Esophagus squamous epithelium (tissue), 5 donors: ENCODE data around the gene C10orf95. TPM values are rescaled to one million over a fixed set of nuclear protein-coding genes. Genes with fewer than 3 reads are reported as not detected.

Source experiments
- DNase-seq: peaks from one replicate; lab custom pipeline; 2025; lab: John Stamatoyannopoulos, UW
- H3K27ac ChIP-seq, 4 donors: fragments of 200-600 bp; sonication (generic); one replicate each; pipeline ENCODE4 v1.5.1; 2016 to 2019; ENCODE audit warnings: mild to moderate bottlenecking in 1 of 4
- H3K27me3 ChIP-seq, 4 donors: fragments of 200-600 bp; sonication (generic); 1 replicate in 3 of 4; 2 replicates in 1 of 4; pipeline versions ENCODE4 v1.5.1 to v1.6.0; 2017 to 2021; ENCODE audit warnings: antibody characterized with exemption in 1 of 4
- H3K36me3 ChIP-seq, 3 donors: fragments of 200-600 bp; sonication (generic); one replicate each; pipeline ENCODE4 v1.5.1; 2016 to 2019
- H3K4me1 ChIP-seq, 3 donors: fragments of 200-600 bp; sonication (generic); one replicate each; pipeline ENCODE4 v1.5.1; 2017 to 2019
- H3K4me3 ChIP-seq, 4 donors: fragments of 200-600 bp; sonication (generic); 1 replicate in 3 of 4; 2 replicates in 1 of 4; pipeline ENCODE4 v1.5.1; 2016 to 2019; ENCODE audit warnings: mild to moderate bottlenecking in 2 of 4, moderate library complexity in 1 of 4
- H3K9me3 ChIP-seq, 3 donors: fragments of 200-600 bp; sonication (generic); one replicate each; pipeline ENCODE4 v1.5.1; 2016 to 2019
- CTCF ChIP-seq, 6 experiments: fragments of 450-650 bp in 4 of 6; fragments of 200-600 bp in 2 of 6; sonication (generic) in 2 of 6; IDR thresholded peaks; one replicate each; pipeline ENCODE4 v1.5.1; 2016 to 2019; ENCODE audit warnings: antibody characterized with exemption in 6 of 6, mild to moderate bottlenecking in 4 of 6, moderate library complexity in 4 of 6
- POLR2A ChIP-seq, 4 donors: fragments of 450-650 bp; IDR thresholded peaks; one replicate each; pipeline ENCODE4 v1.6.1; 2017; ENCODE audit warnings: antibody characterized with exemption in 4 of 4, mild to moderate bottlenecking in 4 of 4, moderate library complexity in 3 of 4
- WGBS, 2 donors: methylation state at CpG; one replicate each; pipeline ENCODE4 v1.1.5; 2018; 5-methylcytosine and 5-hydroxymethylcytosine counted together
- intact Hi-C: fragments of 100-400 bp; cut with DNase I; formaldehyde crosslinking; loops from one replicate; pipeline ENCODE4 v1.15.0; 2022
- total RNA-seq, 4 donors: library from RNA; depleted of rRNA; stranded (reverse); fragments of >200 nt; gene quantifications; one replicate each; pipeline ENCODE4 v1.1.0, GENCODE V29; 2016
- donor health status: DM: yes; HTN: yes; CAD: no.

The C10orf95 gene
- total RNA-seq, 4 donors from 2014 or later, result 0.23 to 1.9 (median 1.1) TPM; not detected in 1

- DNase-seq, result no peak
- no peak overlapping the region for H3K27ac ChIP-seq
Observed at GRCh38 chr10:102404361-102405107, 46.8 kb downstream of the C10orf95 start.

GRCh38 chr10:102403115-102403514, 48.2 kb downstream of the C10orf95 start:
- Histone ChIP-seq H3K36me3 (peaks cover 17 to 40% (median 27%) of the 10 kb centered on the region in 3 donors), H3K4me3 (no peak overlapping the region), H3K27ac (no peak overlapping the region), H3K4me1 (peaks cover 15 to 41% (median 20%) of the 10 kb centered on the region in 3 donors), H3K27me3 (peaks cover 0 to 21% (median under 1%) of the 10 kb centered on the region in 4 donors), H3K9me3 (no peaks in the 10 kb centered on the region)
- DNase-seq, result no peak
- no peak for TF ChIP-seq POLR2A (IDR thresholded peaks at IDR 0.05)
- 89% methylated on average over 3 of the region's 13 CpGs; no CpG with 5 or more reads in 1 of the 2 donors for WGBS, 2 donors
- intact Hi-C loops, result no loop called here

More at GRCh38 chr10:102404361-102405107, 46.8 kb downstream of the C10orf95 start:
- intact Hi-C loops, result no loop called here
- H3K9me3 ChIP-seq, result no peaks in the 10 kb centered on the region
- peaks cover 0 to 35% (median 8%) of the 10 kb centered on the region in 4 donors for H3K27me3 ChIP-seq
- WGBS, 2 donors, result 83 to 85% methylated on average over 9 to 14 of the region's 17 CpGs
- no peak overlapping the region for H3K4me3 ChIP-seq
- peaks cover 17 to 34% (median 27%) of the 10 kb centered on the region in 3 donors for H3K36me3 ChIP-seq
- H3K4me1 ChIP-seq, result peaks cover 11 to 40% (median 18%) of the 10 kb centered on the region in 3 donors
- TF ChIP-seq CTCF (IDR thresholded peaks at IDR 0.05) (no peak), POLR2A (IDR thresholded peaks at IDR 0.05) (no peak)

- peaks cover 0 to 14% (median 0%) of the 10 kb centered on the region in 4 donors for H3K27me3 ChIP-seq
- intact Hi-C loops, result no loop called here
- no peak for DNase-seq
- H3K36me3 ChIP-seq, result peaks cover 17 to 46% (median 27%) of the 10 kb centered on the region in 3 donors
- no peak overlapping the region for H3K4me3 ChIP-seq
- no peak overlapping the region for H3K27ac ChIP-seq
- no peak for TF ChIP-seq CTCF (IDR thresholded peaks at IDR 0.05)
- no peak for TF ChIP-seq POLR2A (IDR thresholded peaks at IDR 0.05)
- H3K4me1 ChIP-seq, result peaks cover 16 to 44% (median 22%) of the 10 kb centered on the region in 3 donors
- WGBS, 2 donors, result 53 to 73% methylated on average over 2 of the region's 5 CpGs
- H3K9me3 ChIP-seq, result no peaks in the 10 kb centered on the region
Observed at GRCh38 chr10:102402512-102402896, 48.8 kb downstream of the C10orf95 start.

- intact Hi-C loops, result no loop called here
- Histone ChIP-seq H3K9me3 (no peaks in the 10 kb centered on the region), H3K4me1 (peaks cover 19 to 50% (median 28%) of the 10 kb centered on the region in 3 donors), H3K27me3 (peaks cover 0 to 9% (median 0%) of the 10 kb centered on the region in 4 donors), H3K36me3 (peaks cover 17 to 52% (median 27%) of the 10 kb centered on the region in 3 donors), H3K27ac (no peak overlapping the region), H3K4me3 (no peak overlapping the region)
- TF ChIP-seq CTCF (IDR thresholded peaks at IDR 0.05) (no peak), POLR2A (IDR thresholded peaks at IDR 0.05) (no peak)
- DNase-seq, result no peak
- 56 to 100% methylated on average over 2 to 4 of the region's 18 CpGs for WGBS, 2 donors
Observed at GRCh38 chr10:102401735-102402511, 49.4 kb downstream of the C10orf95 start.

- Histone ChIP-seq H3K27me3 (peaks cover 0 to 6% (median 0%) of the 10 kb centered on the region in 4 donors), H3K9me3 (no peaks in the 10 kb centered on the region), H3K27ac (no peak overlapping the region), H3K4me3 (no peak overlapping the region), H3K4me1 (peaks cover 25 to 56% (median 34%) of the 10 kb centered on the region in 3 donors), H3K36me3 (peaks cover 17 to 57% (median 27%) of the 10 kb centered on the region in 3 donors)
- no peak for DNase-seq
- intact Hi-C loops, result no loop called here
- WGBS, 2 donors, result 82 to 89% methylated on average over 6 to 7 of the region's 8 CpGs
- TF ChIP-seq CTCF (IDR thresholded peaks at IDR 0.05) (no peak), POLR2A (IDR thresholded peaks at IDR 0.05) (no peak)
Observed at GRCh38 chr10:102401342-102401654, 50.0 kb downstream of the C10orf95 start.
